HepG2 (cell line): ENCODE data around the gene FANCG. TPM values are rescaled to one million over a fixed set of nuclear protein-coding genes. Genes with fewer than 3 reads are reported as not detected.

Experiments used
- RNF2 ChIP-seq: fragments of 450-650 bp; conservative IDR thresholded peaks from 2 replicates; pipeline ENCODE4 v1.6.1; 2016; ENCODE audit warnings: low read depth
- SALL2 ChIP-seq: sonication (generic); formaldehyde crosslinking; IDR thresholded peaks from 2 replicates; pipeline ENCODE4 v1.8.1; 2023; ENCODE audit warnings: mild to moderate bottlenecking, missing genetic modification reagents, inconsistent platforms
- SMAD1 ChIP-seq: sonication (generic); formaldehyde crosslinking; IDR thresholded peaks from 2 replicates; pipeline ENCODE4 v1.4.0; 2020; ENCODE audit warnings: missing genetic modification reagents, low read depth, mild to moderate bottlenecking, borderline replicate concordance
- YEATS4 ChIP-seq: sonication (generic); formaldehyde crosslinking; IDR thresholded peaks from 2 replicates; pipeline ENCODE4 v1.4.0; 2020; ENCODE audit warnings: missing genetic modification reagents, borderline replicate concordance
- ZBTB33 ChIP-seq: sonication (generic); formaldehyde crosslinking; IDR thresholded peaks from 2 replicates; pipeline ENCODE4 v1.4.0; 2020; ENCODE audit warnings: missing genetic modification reagents
- ZNF557 ChIP-seq: sonication (generic); formaldehyde crosslinking; IDR thresholded peaks from 2 replicates; pipeline ENCODE4 v1.4.0; 2020; ENCODE audit warnings: missing genetic modification reagents
- ZNF609 ChIP-seq: sonication (generic); formaldehyde crosslinking; IDR thresholded peaks from 2 replicates; pipeline ENCODE4 v1.4.0; 2020; ENCODE audit warnings: mild to moderate bottlenecking, missing genetic modification reagents, borderline replicate concordance
- ZNF652 ChIP-seq: IDR thresholded peaks from 2 replicates; pipeline ENCODE4 v1.6.1; 2016; ENCODE audit warnings: low read depth, borderline replicate concordance
- ZNF746 ChIP-seq: sonication (generic); formaldehyde crosslinking; IDR thresholded peaks from 2 replicates; pipeline ENCODE4 v1.8.0; 2022; ENCODE audit warnings: mild to moderate bottlenecking, missing genetic modification reagents
- ZNF761 ChIP-seq: sonication (generic); formaldehyde crosslinking; conservative IDR thresholded peaks from 2 replicates; pipeline ENCODE4 v1.4.0; 2020; ENCODE audit warnings: mild to moderate bottlenecking, missing genetic modification reagents
- ZNF784 ChIP-seq: sonication (generic); formaldehyde crosslinking; IDR thresholded peaks from 2 replicates; pipeline ENCODE4 v1.5.1; 2020; ENCODE audit warnings: missing genetic modification reagents, mild to moderate bottlenecking, borderline replicate concordance
- polyA plus RNA-seq, 8 experiments: library from polyadenylated mRNA; depleted of rRNA in 3 of 8; stranded (reverse) in 7 of 8; unstranded in 1 of 8; fragments of >200 nt; fragmentation: Illumina TruSeq in 4 of 8; extraction: Trizol in 4 of 8; gene quantifications; 2 replicates each; pipeline versions ENCODE4 v1.2.1 to v1.2.3, GENCODE V29; 2011 to 2016; ENCODE audit warnings: low read depth in 4 of 8, missing spikeins in 1 of 8, mixed read lengths in 1 of 8; ENCODE audit not compliant: insufficient read depth in 1 of 8
- total RNA-seq, 5 experiments: library from RNA; depleted of rRNA; stranded (reverse); fragments of >200 nt; fragmentation: Illumina TruSeq; extraction: Trizol; gene quantifications; 2 replicates each; pipeline ENCODE4 v1.2.3, GENCODE V29; 2016; ENCODE audit warnings: low read depth in 1 of 5
- TF ChIP-seq, protein P1 (sequence below): sonication (generic); formaldehyde crosslinking; IDR thresholded peaks from 2 replicates; pipeline ENCODE4 v1.4.0; 2020; ENCODE audit warnings: missing genetic modification reagents, mild to moderate bottlenecking, borderline replicate concordance
- TF ChIP-seq, protein P2 (sequence below): sonication (generic); formaldehyde crosslinking; IDR thresholded peaks from 2 replicates; pipeline ENCODE4 v1.4.0; 2020; ENCODE audit warnings: missing genetic modification reagents

The FANCG gene
- total and polyA plus RNA-seq, 2 of the 13 experiments (the other 11 are each of a cell fraction or from before 2014, with no cell fraction given) = 14.4 to 45.1 TPM

DNA sequence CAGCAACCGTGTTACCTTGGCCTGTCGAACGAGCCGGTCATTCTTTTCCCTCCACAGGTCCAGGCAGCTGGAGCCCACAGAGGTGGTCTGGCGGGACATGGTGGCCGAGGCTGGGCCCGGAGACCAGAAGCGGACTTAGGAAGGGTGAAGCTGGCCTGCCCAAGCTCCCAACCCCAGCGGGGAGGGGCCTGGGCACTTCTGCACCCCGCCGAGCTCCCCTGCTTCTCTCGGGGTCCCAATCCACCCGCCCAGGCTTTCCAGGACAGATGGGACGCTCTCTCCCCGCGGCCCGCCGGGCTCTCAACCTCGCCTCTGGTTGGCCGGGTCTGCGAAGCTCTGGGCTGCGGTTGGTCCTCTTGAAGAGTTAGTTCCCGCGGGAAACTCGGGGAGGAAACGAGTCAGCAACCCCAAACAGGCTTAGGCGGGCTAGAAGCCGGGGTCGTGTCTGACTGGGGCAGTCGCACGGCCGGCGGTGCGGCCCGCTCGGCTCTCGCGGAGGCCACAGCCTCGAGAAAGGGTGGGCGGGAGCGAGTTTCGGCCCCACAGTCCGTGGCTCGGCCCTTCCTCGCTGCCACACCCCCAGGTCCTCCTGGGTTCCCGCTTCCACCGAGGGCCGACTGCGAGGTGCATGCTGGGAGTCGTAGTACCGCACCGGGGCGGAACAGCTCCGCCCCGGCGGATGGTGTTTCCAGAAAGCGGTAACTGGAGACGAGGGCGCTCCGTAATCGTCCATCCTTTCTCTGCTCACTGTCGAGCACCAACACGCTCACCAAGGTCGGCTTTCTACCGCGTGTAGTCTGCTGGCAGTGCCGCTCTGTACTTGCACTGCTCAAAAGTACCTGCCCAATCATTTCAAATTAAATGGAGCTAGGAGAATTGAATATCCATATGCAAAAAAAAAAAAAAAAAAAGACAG lies at the start of gene FANCG (continued):
- TF ChIP-seq, protein P1, sequence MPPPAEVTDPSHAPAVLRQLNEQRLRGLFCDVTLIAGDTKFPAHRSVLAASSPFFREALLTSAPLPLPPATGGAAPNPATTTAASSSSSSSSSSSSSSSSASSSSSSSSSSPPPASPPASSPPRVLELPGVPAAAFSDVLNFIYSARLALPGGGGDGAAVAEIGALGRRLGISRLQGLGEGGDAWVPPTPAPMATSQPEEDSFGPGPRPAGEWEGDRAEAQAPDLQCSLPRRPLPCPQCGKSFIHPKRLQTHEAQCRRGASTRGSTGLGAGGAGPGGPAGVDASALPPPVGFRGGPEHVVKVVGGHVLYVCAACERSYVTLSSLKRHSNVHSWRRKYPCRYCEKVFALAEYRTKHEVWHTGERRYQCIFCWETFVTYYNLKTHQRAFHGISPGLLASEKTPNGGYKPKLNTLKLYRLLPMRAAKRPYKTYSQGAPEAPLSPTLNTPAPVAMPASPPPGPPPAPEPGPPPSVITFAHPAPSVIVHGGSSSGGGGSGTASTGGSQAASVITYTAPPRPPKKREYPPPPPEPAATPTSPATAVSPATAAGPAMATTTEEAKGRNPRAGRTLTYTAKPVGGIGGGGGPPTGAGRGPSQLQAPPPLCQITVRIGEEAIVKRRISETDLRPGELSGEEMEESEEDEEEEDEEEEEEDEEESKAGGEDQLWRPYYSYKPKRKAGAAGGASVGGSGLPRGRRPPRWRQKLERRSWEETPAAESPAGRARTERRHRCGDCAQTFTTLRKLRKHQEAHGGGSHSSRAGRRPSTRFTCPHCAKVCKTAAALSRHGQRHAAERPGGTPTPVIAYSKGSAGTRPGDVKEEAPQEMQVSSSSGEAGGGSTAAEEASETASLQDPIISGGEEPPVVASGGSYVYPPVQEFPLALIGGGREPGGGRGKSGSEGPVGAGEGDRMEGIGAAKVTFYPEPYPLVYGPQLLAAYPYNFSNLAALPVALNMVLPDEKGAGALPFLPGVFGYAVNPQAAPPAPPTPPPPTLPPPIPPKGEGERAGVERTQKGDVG (CRISPR knock-in tag) = no peak
- TF ChIP-seq, protein P2, sequence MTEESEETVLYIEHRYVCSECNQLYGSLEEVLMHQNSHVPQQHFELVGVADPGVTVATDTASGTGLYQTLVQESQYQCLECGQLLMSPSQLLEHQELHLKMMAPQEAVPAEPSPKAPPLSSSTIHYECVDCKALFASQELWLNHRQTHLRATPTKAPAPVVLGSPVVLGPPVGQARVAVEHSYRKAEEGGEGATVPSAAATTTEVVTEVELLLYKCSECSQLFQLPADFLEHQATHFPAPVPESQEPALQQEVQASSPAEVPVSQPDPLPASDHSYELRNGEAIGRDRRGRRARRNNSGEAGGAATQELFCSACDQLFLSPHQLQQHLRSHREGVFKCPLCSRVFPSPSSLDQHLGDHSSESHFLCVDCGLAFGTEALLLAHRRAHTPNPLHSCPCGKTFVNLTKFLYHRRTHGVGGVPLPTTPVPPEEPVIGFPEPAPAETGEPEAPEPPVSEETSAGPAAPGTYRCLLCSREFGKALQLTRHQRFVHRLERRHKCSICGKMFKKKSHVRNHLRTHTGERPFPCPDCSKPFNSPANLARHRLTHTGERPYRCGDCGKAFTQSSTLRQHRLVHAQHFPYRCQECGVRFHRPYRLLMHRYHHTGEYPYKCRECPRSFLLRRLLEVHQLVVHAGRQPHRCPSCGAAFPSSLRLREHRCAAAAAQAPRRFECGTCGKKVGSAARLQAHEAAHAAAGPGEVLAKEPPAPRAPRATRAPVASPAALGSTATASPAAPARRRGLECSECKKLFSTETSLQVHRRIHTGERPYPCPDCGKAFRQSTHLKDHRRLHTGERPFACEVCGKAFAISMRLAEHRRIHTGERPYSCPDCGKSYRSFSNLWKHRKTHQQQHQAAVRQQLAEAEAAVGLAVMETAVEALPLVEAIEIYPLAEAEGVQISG = peak; percentile 96
- TF ChIP-seq SMAD1 (CRISPR knock-in tag) (no peak), ZNF746 (CRISPR knock-in tag) (peak; percentile 26; the same call in 1 of the 2 replicates), ZBTB33 (CRISPR knock-in tag) (no peak), ZNF761 (CRISPR knock-in tag) (no peak), ZNF557 (peak; percentile 47; the same call in 1 of the 2 replicates), RNF2 (peak; percentile 81; the same call in 1 of the 2 replicates), ZNF609 (CRISPR knock-in tag) (no peak), YEATS4 (CRISPR knock-in tag) (peak; percentile 53; the same call in 1 of the 2 replicates), SALL2 (CRISPR knock-in tag) (no peak), ZNF652 (no peak), ZNF784 (no peak)
